ENCODE measurements around the gene HOXA3.

Gene HOXA3

DNA sequence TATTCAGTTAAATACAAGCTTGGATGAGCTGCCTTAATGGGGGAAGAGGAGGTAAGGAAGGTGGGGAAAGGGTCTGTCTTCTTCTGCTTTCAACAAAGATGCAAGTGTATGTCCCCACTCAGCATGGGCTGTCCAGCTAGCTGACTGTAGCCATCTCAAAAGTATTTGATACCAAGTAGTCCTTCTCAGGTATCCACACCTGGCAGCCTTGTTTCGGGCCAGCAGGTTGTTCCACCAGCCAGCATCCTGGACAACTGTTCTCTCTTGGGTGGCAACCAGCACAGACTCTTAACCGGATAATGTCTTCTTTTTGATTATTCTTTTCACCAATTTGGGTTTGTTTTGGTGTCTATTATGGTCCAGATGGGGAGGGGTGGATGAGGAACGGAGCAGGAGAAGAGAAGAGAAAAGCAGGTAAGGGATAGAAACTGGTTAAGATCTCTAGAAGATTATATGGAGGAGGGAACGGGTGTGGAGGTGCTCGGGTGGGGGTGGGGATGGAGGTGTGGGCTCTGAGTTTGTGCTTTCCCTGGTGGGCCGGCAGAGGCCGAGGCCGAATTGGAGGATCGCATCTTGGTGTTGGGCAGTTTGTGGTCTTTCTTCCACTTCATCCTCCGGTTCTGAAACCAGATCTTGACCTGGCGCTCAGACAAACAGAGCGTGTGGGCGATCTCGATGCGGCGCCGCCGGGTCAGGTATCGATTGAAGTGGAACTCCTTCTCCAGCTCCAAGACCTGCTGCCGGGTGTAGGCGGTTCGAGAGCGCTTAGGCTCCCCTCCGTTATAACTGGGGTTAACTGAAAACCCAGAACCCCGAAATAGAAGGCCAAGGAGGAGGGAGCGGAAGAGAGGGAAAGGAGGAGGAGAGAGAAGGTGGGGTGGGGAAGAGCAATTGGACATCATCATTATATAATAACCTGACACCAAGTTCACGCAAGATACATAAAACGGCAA, 23.3 kb downstream of the HOXA3 start:
- DNase-seq (ENCODE audit: low read depth): no peak

- DNase-seq (ENCODE audit: low read depth): no peak
Measured at GRCh38 chr7:27128034-27128433, 24.3 kb downstream of the HOXA3 start.

GRCh38 chr7:27126596-27127327, 25.6 kb downstream of the HOXA3 start:
- no peak for DNase-seq (ENCODE audit: low read depth)

GRCh38 chr7:27125986-27126394, 26.4 kb downstream of the HOXA3 start:
- DNase-seq (ENCODE audit: low read depth): no peak

DNA sequence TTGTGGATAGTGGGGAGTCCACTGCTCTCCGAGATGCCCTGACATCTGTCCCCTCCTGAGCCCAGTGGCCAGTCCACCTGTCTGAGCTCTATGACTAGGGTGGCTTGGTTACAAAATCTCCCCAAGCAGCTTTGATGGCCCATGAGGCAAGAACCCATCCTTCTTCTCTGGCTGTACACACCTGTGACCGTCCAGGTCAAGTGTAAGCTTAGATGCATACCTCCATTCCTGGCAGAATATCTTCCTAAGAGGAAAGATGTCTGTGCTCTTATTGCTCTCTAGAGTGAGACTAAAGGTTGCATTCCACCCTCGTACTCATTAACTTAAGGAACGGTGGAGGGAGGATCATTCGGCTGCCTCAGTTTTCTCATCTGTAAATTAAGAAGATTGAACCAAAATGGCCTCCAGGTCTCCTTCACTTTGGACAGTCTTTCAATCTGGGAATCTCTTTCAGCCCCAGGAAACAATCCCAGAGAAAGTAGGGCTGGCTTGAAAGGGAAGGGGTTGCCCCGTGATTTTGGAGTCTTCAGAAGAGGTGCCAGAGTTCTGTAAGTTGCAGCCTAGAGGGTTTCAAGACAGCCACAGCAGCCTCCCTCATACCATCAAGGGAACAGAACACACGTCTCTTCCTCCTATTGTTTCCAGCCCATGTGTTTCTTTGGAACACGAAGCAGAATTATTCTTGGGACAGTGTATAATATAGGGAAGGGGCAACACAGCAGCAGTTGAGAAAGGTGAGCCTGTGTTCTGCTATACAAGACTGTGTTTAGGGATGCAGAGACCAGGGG, 27.3 kb downstream of the HOXA3 start:
- no peak for DNase-seq (ENCODE audit: low read depth)

GRCh38 chr7:27124096-27124901, 28.1 kb downstream of the HOXA3 start:
- DNase-seq (ENCODE audit: low read depth): no peak

DNA sequence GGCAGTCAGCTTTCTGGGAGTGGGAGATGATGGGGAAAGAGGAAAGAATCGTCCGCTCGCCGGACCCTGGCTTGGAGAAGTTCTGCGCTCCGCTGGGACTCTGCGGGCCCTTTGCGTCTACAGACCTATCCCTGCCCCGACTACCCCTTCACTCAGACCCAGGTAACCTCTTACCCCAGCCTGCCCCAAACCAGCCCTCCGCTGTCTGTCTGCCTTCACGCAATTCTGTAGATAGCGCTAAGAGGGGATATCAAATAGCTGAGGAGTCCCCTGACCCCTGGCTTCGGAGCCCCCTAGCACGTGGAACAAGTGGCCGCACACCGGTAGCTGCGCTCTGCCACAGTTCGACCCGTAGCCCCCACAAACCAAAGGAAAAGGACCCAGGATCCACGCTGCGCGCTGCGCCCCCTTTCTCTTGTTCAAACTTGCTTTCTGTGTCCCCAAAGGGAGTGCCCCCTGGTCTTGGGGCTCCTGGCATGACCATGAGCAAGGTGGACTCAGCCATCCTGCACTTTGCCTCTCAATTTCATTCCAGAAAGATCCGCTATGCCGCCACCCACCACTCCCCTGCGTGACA, 28.8 kb downstream of the HOXA3 start:
- DNase-seq (ENCODE audit: low read depth): no peak

DNA sequence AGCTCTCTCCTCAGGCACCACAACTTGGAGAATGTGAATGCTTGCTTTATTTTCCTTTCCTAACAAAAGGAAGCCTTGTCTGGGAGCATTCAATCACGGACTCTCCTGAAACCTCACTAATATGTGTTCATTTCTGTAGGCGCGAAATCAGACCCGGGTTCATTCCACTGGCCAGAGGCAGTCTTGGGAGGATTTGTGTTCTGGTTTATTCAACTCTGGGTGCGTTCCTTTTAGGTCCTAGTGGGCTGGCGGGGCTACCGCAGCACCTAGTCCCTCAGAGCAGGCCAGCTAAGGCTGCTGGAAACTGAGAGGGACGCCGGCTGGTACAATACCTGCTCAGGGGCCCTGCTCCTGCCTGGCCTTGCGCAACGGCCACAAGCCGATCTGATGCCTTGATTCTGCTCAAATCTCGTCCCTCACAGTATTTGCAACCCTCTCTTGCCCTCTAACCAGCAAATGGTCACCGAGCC, 29.3 kb downstream of the HOXA3 start:
- DNase-seq (ENCODE audit: low read depth): no peak

DNA sequence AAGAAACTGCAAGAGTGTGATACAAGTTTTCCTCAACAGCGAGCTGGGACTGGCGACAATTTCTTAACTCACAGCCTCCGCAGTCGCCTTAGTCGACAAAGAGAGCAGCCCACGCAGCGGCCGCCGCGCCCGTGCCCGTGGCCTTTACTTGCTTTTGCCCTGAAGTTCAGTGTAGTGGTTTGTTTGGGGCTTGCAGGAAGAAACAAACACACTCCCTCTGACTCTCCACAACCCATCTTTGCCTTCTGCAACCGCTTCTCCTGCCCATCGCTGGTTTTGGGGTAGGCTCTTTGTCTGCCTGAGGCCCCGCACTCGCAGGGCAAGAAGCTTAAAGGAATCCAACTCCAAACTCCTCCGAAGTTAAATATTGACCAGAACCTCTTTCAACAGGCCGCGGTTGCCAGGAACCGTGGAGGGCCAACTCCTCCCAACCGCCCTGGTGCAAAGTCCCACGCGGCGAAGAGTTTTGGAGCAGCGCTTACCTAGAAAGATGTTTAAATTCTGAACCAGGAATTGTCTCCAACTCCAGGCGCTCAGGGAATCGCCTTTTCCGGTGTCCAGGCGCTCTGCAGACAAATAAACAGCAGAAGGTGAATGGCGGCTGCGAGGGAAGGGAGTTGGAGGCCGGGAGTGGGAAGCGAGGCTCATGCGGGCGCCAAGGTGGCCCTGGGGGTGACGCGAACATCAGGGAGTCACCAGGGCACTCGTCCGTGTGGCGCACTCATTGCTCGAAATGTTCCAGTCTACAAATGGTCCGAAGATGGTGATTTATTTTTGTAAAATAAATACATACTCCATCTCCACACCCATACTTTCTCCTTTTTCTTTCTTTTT, 30.1 kb downstream of the HOXA3 start:
- no peak for DNase-seq (ENCODE audit: low read depth)

GRCh38 chr7:27121684-27122076, 30.7 kb downstream of the HOXA3 start:
- DNase-seq (ENCODE audit: low read depth): no peak

GRCh38 chr7:27119412-27119911, 32.9 kb downstream of the HOXA3 start:
- DNase-seq (ENCODE audit: low read depth): no peak

DNA sequence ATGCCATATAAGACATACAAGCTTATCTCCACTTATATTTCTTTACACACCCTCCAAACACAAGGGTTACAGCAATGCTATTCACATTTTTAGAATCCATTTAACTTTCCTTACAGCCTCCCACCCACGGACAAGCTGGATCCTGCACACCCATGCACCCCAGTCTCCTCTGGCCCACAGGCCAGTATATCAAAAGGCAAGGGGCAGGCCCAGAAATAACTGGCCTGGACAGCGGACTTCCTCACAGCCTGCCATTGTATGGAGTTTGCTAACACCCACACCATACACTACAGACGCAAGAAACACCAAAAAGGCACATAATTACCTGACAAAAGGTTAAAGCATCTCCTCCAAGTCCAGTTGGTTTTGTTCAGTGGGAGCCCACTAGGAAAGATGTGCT, 33.8 kb downstream of the HOXA3 start:
- DNase-seq (ENCODE audit: low read depth): no peak

DNA sequence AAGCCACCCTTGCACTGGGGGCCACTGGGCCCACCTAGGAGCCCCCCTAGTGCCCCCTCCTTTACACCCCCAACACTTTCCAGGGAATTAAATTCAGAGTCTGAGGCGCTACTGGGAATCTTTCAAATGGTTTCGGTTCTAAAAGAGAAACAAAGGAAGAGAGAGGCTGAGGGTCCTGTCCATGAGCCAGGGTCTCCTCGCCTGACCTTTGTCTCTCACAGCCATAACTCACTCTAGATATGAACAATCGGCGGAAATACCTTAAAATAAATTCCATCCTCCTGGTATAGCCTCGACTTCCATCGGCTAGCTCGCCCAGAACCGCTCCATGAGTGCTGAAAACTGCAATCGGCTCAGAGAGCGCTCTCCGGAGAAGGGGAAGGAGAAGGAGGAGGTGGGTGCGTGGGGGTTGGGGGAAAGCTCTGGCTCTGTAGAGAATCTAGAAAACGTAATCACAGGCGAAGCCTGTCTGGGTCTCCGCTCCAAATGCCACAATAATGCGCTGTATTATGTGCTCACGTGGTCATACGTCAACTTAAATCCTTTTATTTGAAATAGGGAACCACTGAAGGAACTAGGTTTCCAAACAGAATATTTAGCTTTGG, 34.4 kb downstream of the HOXA3 start:
- no peak for DNase-seq (ENCODE audit: low read depth)

GRCh38 chr7:27116962-27117886, 35.2 kb downstream of the HOXA3 start:
- no peak for DNase-seq (ENCODE audit: low read depth)

GRCh38 chr7:27116031-27116961, 36.1 kb downstream of the HOXA3 start:
- DNase-seq (ENCODE audit: low read depth): no peak

DNA sequence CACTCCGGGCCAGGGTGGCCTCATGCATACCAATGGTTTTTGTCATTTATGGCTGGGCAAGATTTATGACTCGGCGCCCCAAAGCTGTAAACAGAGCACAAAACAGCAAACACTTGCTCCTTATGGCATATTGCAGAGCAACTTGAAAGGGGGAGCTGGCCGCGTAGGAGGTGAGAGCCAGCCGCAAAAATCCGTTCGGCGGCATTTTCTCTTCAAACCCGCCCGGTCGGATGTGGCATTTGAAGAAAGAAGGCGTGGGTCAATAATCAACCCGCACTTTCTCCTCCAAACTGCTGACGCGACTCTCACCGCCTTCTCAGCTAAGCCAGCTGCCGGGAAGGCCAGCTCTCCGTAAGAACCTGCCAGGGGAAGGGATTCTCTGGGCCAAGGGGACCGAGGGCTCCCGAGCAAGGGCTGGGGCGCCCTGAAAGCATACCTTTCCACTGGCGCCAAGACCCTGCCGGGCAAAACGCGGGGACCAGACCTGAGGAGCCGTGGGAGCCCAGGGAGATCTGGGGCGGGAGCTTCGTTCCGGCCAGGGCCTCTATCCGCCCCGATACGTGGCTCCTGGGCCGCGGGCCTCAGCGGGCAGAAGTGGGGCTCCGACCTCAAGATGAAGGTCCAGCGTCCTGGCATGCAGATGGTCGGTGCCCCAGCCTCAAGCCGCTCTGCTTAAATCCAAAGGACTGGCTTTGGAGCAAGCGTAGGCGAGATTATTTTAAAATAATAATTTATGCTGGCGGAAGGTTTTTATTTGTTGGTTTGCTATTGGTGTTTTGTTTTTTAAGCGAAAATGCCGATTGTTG, 37.0 kb downstream of the HOXA3 start:
- DNase-seq (ENCODE audit: low read depth): no peak

- no peak for DNase-seq (ENCODE audit: low read depth)
Measured at GRCh38 chr7:27114881-27115220, 37.5 kb downstream of the HOXA3 start.

Data from activated gamma-delta T cell treated with anti-CD3 and anti-CD28 coated beads, Interleukin-2, amount 50 U/mL, for 16 hours (primary cell).